Neural cell (in vitro differentiated cells): ENCODE results near the gene LDAH. TPM values are rescaled to one million over a fixed set of nuclear protein-coding genes. Genes with fewer than 3 reads are reported as not detected.

Source experiments
- H2AFZ ChIP-seq: fragments of 200-600, 300-800 bp; sonication (generic), shearing (Covaris generic); 2 replicates; pipeline ENCODE4 v1.6.0; 2014; ENCODE audit warnings: low read depth, mild to moderate bottlenecking, antibody characterized with exemption, low read length, moderate library complexity
- H3F3A ChIP-seq: fragments of 200-600 bp; shearing (Covaris generic); 2 replicates; pipeline ENCODE4 v1.6.1; 2016; ENCODE audit warnings: mild to moderate bottlenecking, moderate library complexity, mixed read lengths, antibody characterized with exemption, low read length; ENCODE audit not compliant: insufficient read depth, poor library complexity, severe bottlenecking
- H3K27ac ChIP-seq: fragments of 200-600, 300-800 bp; sonication (generic), shearing (Covaris generic); 2 replicates; pipeline ENCODE4 v1.5.1; 2014; ENCODE audit warnings: mild to moderate bottlenecking, low read length, moderate library complexity
- H3K27me3 ChIP-seq: fragments of 300-800, 200-600 bp; sonication (generic), shearing (Covaris generic); 2 replicates; pipeline ENCODE4 v1.6.0; 2014; ENCODE audit warnings: mild to moderate bottlenecking, low read depth, low read length, moderate library complexity; ENCODE audit not compliant: insufficient read depth
- H3K36me3 ChIP-seq: fragments of 300-800, 200-600 bp; sonication (generic), shearing (Covaris generic); 2 replicates; pipeline ENCODE4 v1.5.1; 2014; ENCODE audit warnings: mild to moderate bottlenecking, antibody characterized with exemption, low read length, moderate library complexity; ENCODE audit not compliant: insufficient read depth
- H3K4me2 ChIP-seq: fragments of 300-800, 200-600 bp; sonication (generic), shearing (Covaris generic); 2 replicates; pipeline ENCODE4 v1.6.0; 2014; ENCODE audit warnings: mild to moderate bottlenecking, low read length
- H3K4me3 ChIP-seq: fragments of 300-800, 200-600 bp; sonication (generic), shearing (Covaris generic); 2 replicates; pipeline ENCODE4 v1.5.1; 2014; ENCODE audit warnings: mild to moderate bottlenecking, low read length, moderate library complexity
- H3K79me2 ChIP-seq: fragments of 200-600 bp; shearing (Covaris generic); replicated peaks from 2 replicates; pipeline ENCODE4 v1.6.0; 2014; ENCODE audit warnings: mild to moderate bottlenecking, low read length, moderate library complexity; ENCODE audit not compliant: insufficient read depth
- H3K9ac ChIP-seq: fragments of 300-800, 200-600 bp; sonication (generic), shearing (Covaris generic); 2 replicates; pipeline ENCODE4 v1.6.1; 2016; ENCODE audit warnings: mild to moderate bottlenecking, low read length, mixed read lengths
- H3K9me2 ChIP-seq: fragments of 200-600 bp; shearing (Covaris generic); 2 replicates; pipeline ENCODE4 v1.6.1; 2016; ENCODE audit warnings: mild to moderate bottlenecking, low read length, mixed read lengths; ENCODE audit not compliant: insufficient read depth
- H3K9me3 ChIP-seq: fragments of 200-600, 300-800 bp; sonication (generic), shearing (Covaris generic); 2 replicates; pipeline ENCODE4 v1.6.1; 2016; ENCODE audit warnings: mild to moderate bottlenecking, mixed run types, low read length, moderate library complexity, mixed read lengths
- H4K20me1 ChIP-seq: fragments of 200-600 bp; shearing (Covaris generic); 2 replicates; pipeline ENCODE4 v1.6.1; 2016; ENCODE audit warnings: mild to moderate bottlenecking, mixed run types; ENCODE audit not compliant: insufficient read depth
- EP300 ChIP-seq: fragments of 450-650 bp; conservative IDR thresholded peaks from 2 replicates; pipeline ENCODE4 v1.6.1; 2014; ENCODE audit warnings: antibody characterized with exemption, mild to moderate bottlenecking, moderate library complexity; ENCODE audit not compliant: poor library complexity, severe bottlenecking
- EZH2 ChIP-seq: fragments of 200-600, 300-800 bp; shearing (Covaris generic), sonication (generic); IDR thresholded peaks from 2 replicates; pipeline ENCODE4 v1.6.1; 2014; ENCODE audit warnings: antibody characterized with exemption, low read length, borderline replicate concordance, mild to moderate bottlenecking; ENCODE audit not compliant: insufficient read depth, poor library complexity, severe bottlenecking
- MXI1 ChIP-seq: fragments of 450-650 bp; conservative IDR thresholded peaks from 2 replicates; pipeline ENCODE4 v1.6.1; 2014; ENCODE audit warnings: antibody characterized with exemption, mild to moderate bottlenecking; ENCODE audit not compliant: poor library complexity, severe bottlenecking
- POLR2AphosphoS5 ChIP-seq: IDR thresholded peaks from 2 replicates; pipeline ENCODE4 v1.6.1; 2012
- RAD21 ChIP-seq: fragments of 450-650 bp; conservative IDR thresholded peaks from 2 replicates; pipeline ENCODE4 v1.6.1; 2014; ENCODE audit warnings: antibody characterized with exemption, mild to moderate bottlenecking, moderate library complexity
- SMC3 ChIP-seq: fragments of 450-650 bp; conservative IDR thresholded peaks from 2 replicates; pipeline ENCODE4 v1.6.1; 2014; ENCODE audit warnings: antibody characterized with exemption, mild to moderate bottlenecking, moderate library complexity; ENCODE audit not compliant: poor library complexity
- TAF1 ChIP-seq: IDR thresholded peaks from 2 replicates; pipeline ENCODE4 v1.6.1; 2012; ENCODE audit warnings: low read depth
- polyA plus RNA-seq: library from polyadenylated mRNA; depleted of rRNA; stranded (reverse); fragments of >200 nt; gene quantifications from 2 replicates; pipeline ENCODE4 v1.2.3, GENCODE V29; 2014
- TF ChIP-seq, protein P1 (sequence below): IDR thresholded peaks from 2 replicates; pipeline ENCODE4 v1.6.1; 2012; ENCODE audit warnings: borderline replicate concordance
- TF ChIP-seq, protein P2 (sequence below): fragments of 450-650 bp; IDR thresholded peaks from 2 replicates; pipeline ENCODE4 v1.5.1; 2014; ENCODE audit warnings: antibody characterized with exemption, mild to moderate bottlenecking, moderate library complexity; ENCODE audit not compliant: poor library complexity, severe bottlenecking

Gene LDAH
- polyA plus RNA-seq, 1 donor from 2014 or later: 44.1 TPM

DNA sequence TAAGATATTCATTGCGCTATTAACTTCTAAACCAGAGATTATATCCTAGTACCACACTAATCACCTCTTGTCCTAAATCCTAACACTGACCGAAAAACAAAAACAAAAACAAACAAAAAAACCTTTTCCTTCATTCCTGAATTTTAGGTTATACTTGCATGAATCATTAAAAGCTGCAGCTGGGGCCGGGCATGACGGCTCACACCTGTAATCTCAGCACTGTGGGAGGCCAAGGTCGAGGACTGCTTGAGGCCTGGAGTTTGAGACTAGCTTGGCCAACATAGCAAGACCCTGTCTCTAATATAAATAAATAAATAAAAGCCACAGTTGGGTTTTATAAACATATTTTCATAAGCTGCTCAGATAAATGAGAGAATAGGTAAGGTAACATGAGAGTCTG is 96.0 kb downstream of the LDAH start:
- no peak for TF ChIP-seq MXI1
- H3F3A ChIP-seq: no peaks in the 10 kb centered on the region
- H3K9me2 ChIP-seq: no peaks in the 10 kb centered on the region
- H3K9ac ChIP-seq: no peak overlapping the region
- no peak overlapping the region for H3K4me2 ChIP-seq
- no peaks in the 10 kb centered on the region for H3K79me2 ChIP-seq
- H3K36me3 ChIP-seq: no peaks in the 10 kb centered on the region
- H4K20me1 ChIP-seq: no peaks in the 10 kb centered on the region
- no peak overlapping the region for H3K27ac ChIP-seq
- H3K27me3 ChIP-seq: no peaks in the 10 kb centered on the region
- no peak overlapping the region for H3K4me3 ChIP-seq
- no peak overlapping the region for H2AFZ ChIP-seq
- no peaks in the 10 kb centered on the region for H3K9me3 ChIP-seq

DNA sequence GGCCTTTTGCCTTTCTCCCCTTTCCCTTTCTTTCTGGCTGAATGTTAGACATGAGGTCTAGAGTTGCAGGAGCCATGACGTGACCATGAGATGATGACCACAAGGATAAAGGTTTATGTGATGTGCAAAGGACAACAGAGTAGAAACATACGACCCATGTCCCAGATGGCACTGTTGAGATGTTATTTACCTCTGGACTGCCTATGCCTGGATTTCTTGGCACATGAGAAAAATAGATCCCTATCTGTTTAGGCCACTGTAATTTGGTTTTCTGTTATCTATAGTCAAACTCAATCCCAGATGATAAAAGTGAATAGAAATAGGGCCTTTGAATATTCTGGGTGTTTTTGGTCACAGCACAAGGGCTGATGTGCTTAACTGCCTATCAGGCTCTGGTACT is 97.1 kb downstream of the LDAH start:
- Histone ChIP-seq H3K27ac (no peak overlapping the region), H3K4me3 (no peak overlapping the region)

DNA sequence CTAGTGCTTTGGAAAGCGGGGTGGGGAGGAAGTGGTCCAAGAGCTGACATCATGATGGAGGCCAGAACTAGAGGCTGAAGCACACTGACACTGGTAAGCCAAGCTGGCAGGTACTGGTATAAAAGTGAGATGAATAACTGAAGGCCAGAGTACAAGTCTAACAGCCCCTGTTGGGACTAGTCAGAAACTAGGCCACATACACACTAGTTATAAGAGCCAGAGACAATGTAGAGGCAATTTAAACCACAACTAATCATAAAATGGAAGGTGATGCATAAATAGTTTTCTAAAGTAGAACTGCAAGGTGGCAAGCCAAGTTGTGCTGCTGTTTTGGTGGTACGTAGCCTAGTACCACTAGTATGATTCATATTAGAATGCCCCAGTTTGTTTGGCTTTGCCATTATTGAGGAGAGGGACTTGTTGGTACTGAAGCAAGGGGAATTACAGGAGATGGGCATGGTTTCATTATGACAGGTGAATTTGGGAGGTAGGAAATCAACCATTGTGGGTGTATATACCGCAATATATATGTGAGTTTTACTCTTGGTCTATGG is 98.3 kb downstream of the LDAH start:
- H3K9me3 ChIP-seq: no peaks in the 10 kb centered on the region
- no peaks in the 10 kb centered on the region for H3K9me2 ChIP-seq
- no peak overlapping the region for H2AFZ ChIP-seq
- H3F3A ChIP-seq: no peaks in the 10 kb centered on the region
- no peaks in the 10 kb centered on the region for H3K79me2 ChIP-seq
- H3K36me3 ChIP-seq: no peaks in the 10 kb centered on the region
- H3K27ac ChIP-seq: no peak overlapping the region
- H3K4me2 ChIP-seq: no peak overlapping the region
- no peaks in the 10 kb centered on the region for H3K27me3 ChIP-seq
- H4K20me1 ChIP-seq: no peaks in the 10 kb centered on the region
- no peak overlapping the region for H3K9ac ChIP-seq
- TF ChIP-seq EP300 (no peak), SMC3 (no peak), EZH2 (no peak), POLR2AphosphoS5 (no peak), TAF1 (no peak), MXI1 (no peak), RAD21 (no peak)
- TF ChIP-seq, protein P1, sequence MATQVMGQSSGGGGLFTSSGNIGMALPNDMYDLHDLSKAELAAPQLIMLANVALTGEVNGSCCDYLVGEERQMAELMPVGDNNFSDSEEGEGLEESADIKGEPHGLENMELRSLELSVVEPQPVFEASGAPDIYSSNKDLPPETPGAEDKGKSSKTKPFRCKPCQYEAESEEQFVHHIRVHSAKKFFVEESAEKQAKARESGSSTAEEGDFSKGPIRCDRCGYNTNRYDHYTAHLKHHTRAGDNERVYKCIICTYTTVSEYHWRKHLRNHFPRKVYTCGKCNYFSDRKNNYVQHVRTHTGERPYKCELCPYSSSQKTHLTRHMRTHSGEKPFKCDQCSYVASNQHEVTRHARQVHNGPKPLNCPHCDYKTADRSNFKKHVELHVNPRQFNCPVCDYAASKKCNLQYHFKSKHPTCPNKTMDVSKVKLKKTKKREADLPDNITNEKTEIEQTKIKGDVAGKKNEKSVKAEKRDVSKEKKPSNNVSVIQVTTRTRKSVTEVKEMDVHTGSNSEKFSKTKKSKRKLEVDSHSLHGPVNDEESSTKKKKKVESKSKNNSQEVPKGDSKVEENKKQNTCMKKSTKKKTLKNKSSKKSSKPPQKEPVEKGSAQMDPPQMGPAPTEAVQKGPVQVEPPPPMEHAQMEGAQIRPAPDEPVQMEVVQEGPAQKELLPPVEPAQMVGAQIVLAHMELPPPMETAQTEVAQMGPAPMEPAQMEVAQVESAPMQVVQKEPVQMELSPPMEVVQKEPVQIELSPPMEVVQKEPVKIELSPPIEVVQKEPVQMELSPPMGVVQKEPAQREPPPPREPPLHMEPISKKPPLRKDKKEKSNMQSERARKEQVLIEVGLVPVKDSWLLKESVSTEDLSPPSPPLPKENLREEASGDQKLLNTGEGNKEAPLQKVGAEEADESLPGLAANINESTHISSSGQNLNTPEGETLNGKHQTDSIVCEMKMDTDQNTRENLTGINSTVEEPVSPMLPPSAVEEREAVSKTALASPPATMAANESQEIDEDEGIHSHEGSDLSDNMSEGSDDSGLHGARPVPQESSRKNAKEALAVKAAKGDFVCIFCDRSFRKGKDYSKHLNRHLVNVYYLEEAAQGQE: no peak
- TF ChIP-seq, protein P2, sequence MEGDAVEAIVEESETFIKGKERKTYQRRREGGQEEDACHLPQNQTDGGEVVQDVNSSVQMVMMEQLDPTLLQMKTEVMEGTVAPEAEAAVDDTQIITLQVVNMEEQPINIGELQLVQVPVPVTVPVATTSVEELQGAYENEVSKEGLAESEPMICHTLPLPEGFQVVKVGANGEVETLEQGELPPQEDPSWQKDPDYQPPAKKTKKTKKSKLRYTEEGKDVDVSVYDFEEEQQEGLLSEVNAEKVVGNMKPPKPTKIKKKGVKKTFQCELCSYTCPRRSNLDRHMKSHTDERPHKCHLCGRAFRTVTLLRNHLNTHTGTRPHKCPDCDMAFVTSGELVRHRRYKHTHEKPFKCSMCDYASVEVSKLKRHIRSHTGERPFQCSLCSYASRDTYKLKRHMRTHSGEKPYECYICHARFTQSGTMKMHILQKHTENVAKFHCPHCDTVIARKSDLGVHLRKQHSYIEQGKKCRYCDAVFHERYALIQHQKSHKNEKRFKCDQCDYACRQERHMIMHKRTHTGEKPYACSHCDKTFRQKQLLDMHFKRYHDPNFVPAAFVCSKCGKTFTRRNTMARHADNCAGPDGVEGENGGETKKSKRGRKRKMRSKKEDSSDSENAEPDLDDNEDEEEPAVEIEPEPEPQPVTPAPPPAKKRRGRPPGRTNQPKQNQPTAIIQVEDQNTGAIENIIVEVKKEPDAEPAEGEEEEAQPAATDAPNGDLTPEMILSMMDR: no peak
- H3K4me3 ChIP-seq: no peak overlapping the region

More for the DNA sequence above, 97.1 kb downstream of the LDAH start:
- Histone ChIP-seq H3K9ac (no peak overlapping the region), H3K9me2 (no peaks in the 10 kb centered on the region), H3K4me2 (no peak overlapping the region), H3K79me2 (no peaks in the 10 kb centered on the region), H2AFZ (no peak overlapping the region), H3K9me3 (no peaks in the 10 kb centered on the region), H3K27me3 (no peaks in the 10 kb centered on the region), H3K36me3 (no peaks in the 10 kb centered on the region), H4K20me1 (no peaks in the 10 kb centered on the region), H3F3A (no peaks in the 10 kb centered on the region)
- no peak for TF ChIP-seq MXI1
